GM18505 (cell line): ENCODE results near the gene DNM1.

Experiments
- ATAC-seq: cut with Tn5 transposase; IDR thresholded peaks from one replicate; pipeline ENCODE4 v1.9.1; 2021; ENCODE audit not compliant: unreplicated experiment
- POLR2A ChIP-seq: IDR thresholded peaks from 4 replicates; pipeline ENCODE4 v1.6.1; 2011; ENCODE audit warnings: borderline replicate concordance; ENCODE audit not compliant: insufficient read depth, insufficient read length; ENCODE audit errors: extremely low read depth

Gene DNM1

GRCh38 chr9:128203707-128204551 lies 750 bp downstream of the DNM1 start:
- no peak for TF ChIP-seq POLR2A
- ATAC-seq: no peak

GRCh38 chr9:128204858-128205257 lies 1.7 kb downstream of the DNM1 start:
- no peak for TF ChIP-seq POLR2A
- ATAC-seq: no peak

- no peak for ATAC-seq
Measured at GRCh38 chr9:128205296-128205944, 2.2 kb downstream of the DNM1 start.

GRCh38 chr9:128206484-128206883 lies 3.3 kb downstream of the DNM1 start:
- no peak for ATAC-seq
- TF ChIP-seq POLR2A: no peak

More at GRCh38 chr9:128205296-128205944, 2.2 kb downstream of the DNM1 start:
- no peak for TF ChIP-seq POLR2A

GRCh38 chr9:128206916-128207910 lies 4.0 kb downstream of the DNM1 start:
- no peak for ATAC-seq
- TF ChIP-seq POLR2A: no peak

GRCh38 chr9:128208386-128208785 lies 5.2 kb downstream of the DNM1 start:
- TF ChIP-seq POLR2A: no peak
- no peak for ATAC-seq

GRCh38 chr9:128208946-128209669 lies 5.9 kb downstream of the DNM1 start:
- no peak for ATAC-seq

GRCh38 chr9:128211186-128211980 lies 8.2 kb downstream of the DNM1 start:
- no peak for TF ChIP-seq POLR2A
- no peak for ATAC-seq

More at GRCh38 chr9:128208946-128209669, 5.9 kb downstream of the DNM1 start:
- TF ChIP-seq POLR2A: no peak

GRCh38 chr9:128211981-128212281 lies 8.8 kb downstream of the DNM1 start:
- no peak for TF ChIP-seq POLR2A
- ATAC-seq: no peak

- ATAC-seq: no peak
- no peak for TF ChIP-seq POLR2A
Measured at GRCh38 chr9:128213746-128214497, 10.7 kb downstream of the DNM1 start.
